ENCODE results near the gene ANKRD53.
"Not testable (repeated sequence)": the region's sequence is repeated elsewhere in the genome, so short reads cannot be mapped to it uniquely, and the experiment has no call there.

The ANKRD53 gene

GRCh38 chr2:71003966-71004755 is 25.7 kb downstream of the ANKRD53 start:
- in situ Hi-C loops (cut with MboI; ENCODE audit: low sequenced_read_pairs) = no loop called here

GRCh38 chr2:71004857-71005256 is 26.4 kb downstream of the ANKRD53 start:
- in situ Hi-C loops (cut with MboI; ENCODE audit: low sequenced_read_pairs) = no loop called here

- in situ Hi-C loops (cut with MboI; ENCODE audit: low sequenced_read_pairs) = no loop called here
These were observed 27.1 kb downstream of the ANKRD53 start for GRCh38 chr2:71005271-71006202.

GRCh38 chr2:71006323-71006722 is 27.9 kb downstream of the ANKRD53 start:
- in situ Hi-C loops (cut with MboI; ENCODE audit: low sequenced_read_pairs) = no loop called here

- in situ Hi-C loops (cut with MboI; ENCODE audit: low sequenced_read_pairs) = no loop called here
These were observed 28.7 kb downstream of the ANKRD53 start for GRCh38 chr2:71006955-71007799.

- in situ Hi-C loops (cut with MboI; ENCODE audit: low sequenced_read_pairs) = no loop called here
These were observed 29.9 kb downstream of the ANKRD53 start for GRCh38 chr2:71008342-71008741.

GRCh38 chr2:71011786-71012185 is 33.4 kb downstream of the ANKRD53 start:
- in situ Hi-C loops (cut with MboI; ENCODE audit: low sequenced_read_pairs) = not testable (repeated sequence)

GRCh38 chr2:71018625-71019024 is 40.2 kb downstream of the ANKRD53 start:
- in situ Hi-C loops (cut with MboI; ENCODE audit: low sequenced_read_pairs) = no loop called here

- in situ Hi-C loops (cut with MboI; ENCODE audit: low sequenced_read_pairs) = not testable (repeated sequence)
These were observed 41.6 kb downstream of the ANKRD53 start for GRCh38 chr2:71019989-71020388.

GRCh38 chr2:71021394-71021793 is 43.0 kb downstream of the ANKRD53 start:
- in situ Hi-C loops (cut with MboI; ENCODE audit: low sequenced_read_pairs) = not testable (repeated sequence)

GRCh38 chr2:71023553-71024243 is 45.3 kb downstream of the ANKRD53 start:
- in situ Hi-C loops (cut with MboI; ENCODE audit: low sequenced_read_pairs) = not testable (repeated sequence)

All from HL-60/S4 treated with phorbol 12-myristate 13-acetate at 8.2 ng/mL for 4 days and 3 days (cell line).